ENCODE results near the gene CDK12. TPM values are rescaled to one million over a fixed set of nuclear protein-coding genes. Genes with fewer than 3 reads are reported as not detected.
A peak's percentile ranks its signal among the peaks of the same experiment; 100 is the strongest.
"Not testable (repeated sequence)": the region's sequence is repeated elsewhere in the genome, so short reads cannot be mapped to it uniquely, and the experiment has no call there.

The CDK12 gene
- total RNA-seq, 1 experiment from 2014 or later: 40.7 TPM

DNA sequence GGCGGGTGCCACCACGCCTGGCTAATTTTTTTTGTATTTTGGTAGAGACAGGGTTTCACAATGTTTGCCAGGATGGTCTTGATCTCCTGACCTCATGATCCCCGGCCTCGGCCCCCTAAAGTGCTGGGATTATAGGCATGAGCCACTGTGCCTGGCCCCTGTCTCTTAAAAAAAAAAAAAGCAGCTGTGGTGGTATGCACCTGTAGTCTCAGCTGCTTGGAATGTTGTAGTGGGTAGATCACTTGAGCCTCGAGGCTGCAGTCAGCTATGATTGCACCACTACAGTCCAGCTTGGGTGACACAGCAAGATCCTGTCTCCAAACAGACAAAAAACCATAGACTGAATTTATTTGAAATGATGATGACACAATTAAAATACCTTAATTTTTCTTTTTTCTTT lies 24.3 kb downstream of the CDK12 start:
- in situ Hi-C loops (cut with HindIII; ENCODE audit: low pct_unique_long_range_greater_than_20kb, low sequenced_read_pairs): no loop called here
- DNase-seq (ENCODE audit: low read depth, low spot score): no peak

DNA sequence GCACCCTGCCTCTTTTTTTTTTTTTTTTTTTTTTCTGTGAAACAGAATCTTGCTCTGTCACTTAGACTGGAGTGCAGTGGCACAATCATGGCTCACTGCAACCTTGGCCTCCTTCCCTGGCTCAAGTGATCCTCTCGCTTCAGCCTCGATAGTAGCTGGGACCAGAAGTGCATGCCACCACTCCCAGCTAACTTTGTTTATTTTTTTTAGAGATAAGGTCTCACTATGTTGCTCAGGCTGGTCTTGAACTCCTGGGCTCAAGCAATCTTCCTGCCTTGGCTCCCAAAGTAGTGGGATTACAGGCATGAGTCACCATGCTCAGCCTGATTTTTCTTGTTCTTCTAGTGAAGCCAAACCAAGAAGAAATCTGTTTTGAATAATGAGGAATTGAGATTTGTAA lies 25.0 kb downstream of the CDK12 start:
- in situ Hi-C loops (cut with HindIII; ENCODE audit: low pct_unique_long_range_greater_than_20kb, low sequenced_read_pairs): no loop called here
- no peak for DNase-seq (ENCODE audit: low read depth, low spot score)

DNA sequence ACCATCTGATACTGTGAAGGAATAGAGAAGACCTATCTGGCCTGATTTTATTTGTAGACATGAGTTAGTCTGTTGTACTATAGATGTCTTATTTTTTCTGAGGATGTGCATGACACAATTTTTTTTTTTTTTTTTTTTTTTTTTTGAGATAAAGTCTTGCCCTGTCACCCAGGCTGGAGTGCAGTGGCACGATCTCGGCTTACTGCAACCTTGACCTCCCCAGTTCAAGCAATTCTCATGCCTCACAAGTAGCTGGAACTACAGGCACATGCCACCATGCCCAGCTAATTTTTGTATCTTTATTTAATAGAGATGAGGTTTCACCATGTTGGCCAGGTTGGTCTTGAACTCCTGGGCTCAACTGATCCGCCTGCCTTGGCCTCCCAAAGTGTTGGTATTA lies 26.2 kb downstream of the CDK12 start:
- DNase-seq (ENCODE audit: low read depth, low spot score); in situ Hi-C loops (cut with HindIII; ENCODE audit: low pct_unique_long_range_greater_than_20kb, low sequenced_read_pairs): not testable (repeated sequence)

DNA sequence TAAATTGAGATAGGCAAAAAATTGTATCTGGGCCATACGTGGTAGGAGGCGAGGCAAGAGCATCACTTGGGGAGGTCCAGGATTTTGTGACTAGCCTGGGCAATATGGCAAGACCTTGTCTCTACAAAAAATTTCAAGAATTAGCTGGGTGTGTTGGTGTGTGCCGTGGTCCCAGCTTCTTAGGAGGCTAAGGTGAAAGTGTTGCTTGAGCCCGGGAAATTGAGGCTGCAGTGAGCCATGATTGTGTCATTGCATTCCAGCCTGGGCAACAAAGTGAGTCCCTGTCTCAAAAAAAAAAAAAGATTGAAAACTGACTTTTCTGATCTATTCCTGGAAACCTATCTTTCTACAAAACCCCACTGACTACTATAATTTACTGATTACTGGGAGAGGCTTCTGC lies 26.7 kb downstream of the CDK12 start:
- no peak for DNase-seq (ENCODE audit: low read depth, low spot score)
- in situ Hi-C loops (cut with HindIII; ENCODE audit: low pct_unique_long_range_greater_than_20kb, low sequenced_read_pairs): no loop called here

DNA sequence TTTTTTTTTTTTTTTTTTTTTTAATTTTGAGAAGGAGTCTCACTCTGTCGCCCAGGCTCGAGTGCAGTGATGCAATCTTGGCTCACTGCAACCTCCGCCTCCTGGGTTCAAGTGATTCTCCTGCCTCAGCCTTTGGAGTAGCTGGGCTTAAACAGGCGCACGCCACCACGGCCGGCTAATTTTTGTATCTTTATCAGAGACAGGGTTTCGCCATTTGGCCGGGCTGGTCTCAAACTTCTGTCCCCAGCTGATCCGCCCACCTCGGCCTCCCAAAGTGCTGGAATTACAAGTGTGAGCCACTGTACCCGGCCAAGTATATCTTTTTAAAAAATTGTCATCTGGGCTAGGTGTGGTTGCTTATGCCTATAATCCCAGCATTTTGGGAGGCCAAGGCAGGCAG lies 35.6 kb downstream of the CDK12 start:
- DNase-seq (ENCODE audit: low read depth, low spot score); in situ Hi-C loops (cut with HindIII; ENCODE audit: low pct_unique_long_range_greater_than_20kb, low sequenced_read_pairs): not testable (repeated sequence)

DNA sequence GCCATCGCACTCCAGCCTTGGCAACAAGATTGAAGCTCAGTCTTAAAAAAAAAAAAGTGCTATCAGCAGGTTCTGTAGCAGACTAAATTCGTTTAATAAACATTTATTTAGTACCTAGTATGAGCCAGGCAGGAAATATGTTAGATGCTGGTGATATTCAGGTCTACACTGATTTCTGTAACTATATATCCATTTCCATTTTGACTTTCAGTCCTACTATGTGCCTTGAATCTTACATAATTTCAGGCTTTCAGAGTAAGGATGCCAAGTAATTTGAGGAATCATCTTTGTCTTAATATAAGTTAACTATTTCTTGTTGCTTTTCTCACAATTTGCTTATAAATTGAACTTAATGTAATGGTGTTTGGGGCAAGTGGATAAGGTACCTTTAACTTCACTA lies 46.2 kb downstream of the CDK12 start:
- in situ Hi-C loops (cut with HindIII; ENCODE audit: low pct_unique_long_range_greater_than_20kb, low sequenced_read_pairs): no loop called here
- no peak for DNase-seq (ENCODE audit: low read depth, low spot score)

DNA sequence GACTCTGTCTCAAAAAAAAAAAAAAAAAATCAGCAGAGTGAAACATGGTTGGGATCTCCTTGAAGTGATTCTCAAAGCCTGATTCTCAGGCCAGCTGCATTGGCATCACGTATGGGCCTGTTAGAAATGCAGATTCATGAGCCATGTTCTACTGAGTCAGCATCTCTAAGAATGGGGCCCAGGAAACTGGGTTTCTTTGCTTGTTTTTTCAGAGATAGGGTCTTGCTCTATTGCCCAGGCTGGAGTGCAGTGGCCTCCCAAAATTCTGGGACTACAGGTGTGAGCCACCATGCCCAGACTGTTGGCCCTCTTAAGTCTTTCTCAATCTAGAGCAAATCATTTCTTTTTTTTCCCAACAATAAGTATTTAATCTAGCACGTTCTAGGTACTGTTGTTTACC lies 47.7 kb downstream of the CDK12 start:
- in situ Hi-C loops (cut with HindIII; ENCODE audit: low pct_unique_long_range_greater_than_20kb, low sequenced_read_pairs): no loop called here

DNA sequence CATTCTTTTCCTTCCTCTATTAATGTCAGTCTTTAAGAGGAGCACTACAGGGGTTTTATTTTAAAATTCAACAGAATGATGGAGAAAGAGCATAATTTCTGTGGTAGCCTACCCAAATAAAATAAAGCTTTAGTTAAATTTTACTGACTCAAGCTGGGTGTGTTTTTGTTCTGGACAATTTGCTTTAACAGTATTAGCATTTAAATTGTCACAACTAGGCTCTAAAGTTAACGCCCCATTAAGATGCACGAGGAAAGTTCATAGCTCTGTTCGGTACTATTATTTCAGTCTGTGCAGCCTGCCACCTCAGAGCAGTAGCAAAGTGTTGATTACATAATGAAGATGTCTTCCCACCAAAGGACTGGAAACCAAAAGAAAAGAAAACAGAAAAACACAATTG lies 52.0 kb downstream of the CDK12 start:
- in situ Hi-C loops (cut with HindIII; ENCODE audit: low pct_unique_long_range_greater_than_20kb, low sequenced_read_pairs): no loop called here
- no peak for DNase-seq (ENCODE audit: low read depth, low spot score)

More for the DNA sequence above, 47.7 kb downstream of the CDK12 start:
- DNase-seq (ENCODE audit: low read depth, low spot score): no peak

DNA sequence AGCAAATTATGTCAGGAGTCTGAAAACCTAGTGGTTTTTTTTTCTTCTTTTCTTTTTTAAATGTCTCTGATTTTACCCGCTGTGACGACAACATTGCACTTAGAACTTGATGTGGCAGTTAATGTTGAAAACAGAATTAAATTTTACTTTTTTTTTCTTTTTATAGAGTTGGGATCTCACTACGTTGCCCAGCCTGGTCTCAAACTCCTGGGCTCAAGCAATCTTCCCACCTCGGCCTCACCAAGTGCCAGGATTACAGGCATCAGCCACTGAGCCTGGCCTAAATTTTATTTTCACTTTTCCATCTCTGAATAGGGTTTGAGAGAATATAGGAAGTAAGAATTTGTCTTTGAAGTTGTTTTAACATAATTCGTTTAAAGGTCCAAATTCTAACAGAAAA lies 52.6 kb downstream of the CDK12 start:
- in situ Hi-C loops (cut with HindIII; ENCODE audit: low pct_unique_long_range_greater_than_20kb, low sequenced_read_pairs): no loop called here
- no peak for DNase-seq (ENCODE audit: low read depth, low spot score)

DNA sequence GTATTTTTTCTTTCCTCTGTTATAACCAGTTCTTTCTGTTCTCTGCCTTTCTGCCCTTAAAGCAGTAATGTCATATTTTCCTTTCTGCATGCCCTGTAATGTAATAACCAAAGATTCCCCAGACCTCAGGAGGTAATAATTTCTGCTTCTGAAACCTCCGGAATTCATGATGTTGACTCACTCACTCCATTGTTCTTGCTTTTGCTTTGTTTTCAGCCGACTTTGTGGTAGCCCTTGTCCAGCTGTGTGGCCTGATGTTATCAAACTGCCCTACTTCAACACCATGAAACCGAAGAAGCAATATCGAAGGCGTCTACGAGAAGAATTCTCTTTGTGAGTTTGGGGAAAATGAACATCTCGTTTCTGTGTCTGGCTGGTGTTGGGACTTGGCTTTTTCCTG lies 55.9 kb downstream of the CDK12 start:
- no peak for DNase-seq (ENCODE audit: low read depth, low spot score)
- in situ Hi-C loops (cut with HindIII; ENCODE audit: low pct_unique_long_range_greater_than_20kb, low sequenced_read_pairs): no loop called here

DNA sequence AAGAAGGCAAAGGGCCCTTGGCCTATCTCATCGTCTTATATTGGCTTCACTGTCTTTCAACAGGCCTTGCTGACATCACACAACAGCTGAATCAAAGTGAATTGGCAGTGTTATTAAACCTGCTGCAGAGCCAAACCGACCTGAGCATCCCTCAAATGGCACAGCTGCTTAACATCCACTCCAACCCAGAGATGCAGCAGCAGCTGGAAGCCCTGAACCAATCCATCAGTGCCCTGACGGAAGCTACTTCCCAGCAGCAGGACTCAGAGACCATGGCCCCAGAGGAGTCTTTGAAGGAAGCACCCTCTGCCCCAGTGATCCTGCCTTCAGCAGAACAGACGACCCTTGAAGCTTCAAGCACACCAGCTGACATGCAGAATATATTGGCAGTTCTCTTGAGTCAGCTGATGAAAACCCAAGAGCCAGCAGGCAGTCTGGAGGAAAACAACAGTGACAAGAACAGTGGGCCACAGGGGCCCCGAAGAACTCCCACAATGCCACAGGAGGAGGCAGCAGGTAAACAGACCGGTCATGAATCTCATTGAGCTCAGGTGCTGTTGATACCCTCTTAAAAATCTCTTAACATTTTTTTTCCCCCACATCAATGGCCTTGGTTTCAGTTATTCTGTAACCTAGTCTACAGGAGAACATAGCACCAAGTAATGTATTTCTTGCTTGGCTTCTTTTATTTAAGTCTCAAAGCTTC lies 64.7 kb downstream of the CDK12 start:
- in situ Hi-C loops (cut with HindIII; ENCODE audit: low pct_unique_long_range_greater_than_20kb, low sequenced_read_pairs): no loop called here
- no peak for DNase-seq (ENCODE audit: low read depth, low spot score)

DNA sequence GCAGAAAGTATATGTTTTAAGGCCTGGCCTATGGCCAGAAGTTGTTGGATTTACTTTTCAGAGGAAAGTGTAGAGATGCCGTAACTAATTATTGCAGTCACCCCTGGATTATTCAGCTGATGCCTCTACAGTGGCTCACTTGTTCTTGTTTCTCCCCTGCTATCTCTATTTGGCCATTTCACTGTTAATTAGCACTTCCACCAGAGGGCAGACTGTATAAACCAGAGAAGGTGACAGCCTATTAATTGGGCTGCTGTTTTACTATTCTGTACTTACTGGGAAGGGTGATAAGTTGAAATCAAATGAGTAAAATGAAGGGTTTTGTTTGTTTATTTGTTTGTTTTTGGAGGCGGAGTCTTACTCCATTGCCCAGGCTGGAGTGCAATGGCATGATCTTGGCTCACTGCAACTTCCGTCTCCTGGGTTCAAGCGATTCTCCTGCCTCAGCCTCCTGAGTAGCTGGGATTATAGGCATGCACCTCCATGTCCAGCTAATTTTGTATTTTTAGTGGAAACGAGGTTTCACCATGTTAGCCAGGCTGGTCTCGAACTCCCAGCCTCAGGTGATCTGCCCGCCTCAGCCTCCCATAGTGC lies 66.0 kb downstream of the CDK12 start:
- DNase-seq (ENCODE audit: low read depth, low spot score): peak; percentile 56
- in situ Hi-C loops (cut with HindIII; ENCODE audit: low pct_unique_long_range_greater_than_20kb, low sequenced_read_pairs): no loop called here

DNA sequence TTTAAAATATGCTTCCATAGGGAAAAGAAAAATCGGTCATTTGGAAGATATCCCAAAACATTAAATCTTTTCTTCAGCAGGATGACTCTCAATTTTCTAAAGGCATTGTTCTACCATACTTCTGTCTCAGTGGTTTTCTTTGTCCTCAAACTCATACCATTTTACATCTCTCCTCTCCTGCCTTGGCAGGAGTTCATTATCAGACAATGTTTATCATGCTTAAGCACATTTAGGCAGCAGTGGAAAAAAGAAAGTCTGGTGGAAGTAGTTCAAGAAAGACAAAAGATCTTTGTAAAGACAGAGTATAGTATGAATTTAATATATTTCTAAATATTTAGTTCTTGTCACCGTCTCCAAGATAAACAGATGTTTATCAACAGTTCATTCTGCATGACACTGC lies 68.2 kb downstream of the CDK12 start:
- in situ Hi-C loops (cut with HindIII; ENCODE audit: low pct_unique_long_range_greater_than_20kb, low sequenced_read_pairs): no loop called here
- no peak for DNase-seq (ENCODE audit: low read depth, low spot score)

DNA sequence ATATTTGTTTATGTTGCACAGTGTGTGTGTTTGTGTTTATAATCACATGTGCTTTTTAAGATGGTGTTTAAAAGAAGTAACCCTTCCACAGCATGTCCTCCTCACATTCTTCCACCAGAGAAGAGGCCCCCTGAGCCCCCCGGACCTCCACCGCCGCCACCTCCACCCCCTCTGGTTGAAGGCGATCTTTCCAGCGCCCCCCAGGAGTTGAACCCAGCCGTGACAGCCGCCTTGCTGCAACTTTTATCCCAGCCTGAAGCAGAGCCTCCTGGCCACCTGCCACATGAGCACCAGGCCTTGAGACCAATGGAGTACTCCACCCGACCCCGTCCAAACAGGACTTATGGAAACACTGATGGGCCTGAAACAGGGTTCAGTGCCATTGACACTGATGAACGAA lies 69.2 kb downstream of the CDK12 start:
- in situ Hi-C loops (cut with HindIII; ENCODE audit: low pct_unique_long_range_greater_than_20kb, low sequenced_read_pairs): no loop called here
- no peak for DNase-seq (ENCODE audit: low read depth, low spot score)

DNA sequence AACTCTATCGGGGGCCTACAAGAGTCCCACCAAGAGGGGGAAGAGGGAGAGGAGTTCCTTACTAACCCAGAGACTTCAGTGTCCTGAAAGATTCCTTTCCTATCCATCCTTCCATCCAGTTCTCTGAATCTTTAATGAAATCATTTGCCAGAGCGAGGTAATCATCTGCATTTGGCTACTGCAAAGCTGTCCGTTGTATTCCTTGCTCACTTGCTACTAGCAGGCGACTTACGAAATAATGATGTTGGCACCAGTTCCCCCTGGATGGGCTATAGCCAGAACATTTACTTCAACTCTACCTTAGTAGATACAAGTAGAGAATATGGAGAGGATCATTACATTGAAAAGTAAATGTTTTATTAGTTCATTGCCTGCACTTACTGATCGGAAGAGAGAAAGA lies 70.0 kb downstream of the CDK12 start:
- no peak for DNase-seq (ENCODE audit: low read depth, low spot score)
- in situ Hi-C loops (cut with HindIII; ENCODE audit: low pct_unique_long_range_greater_than_20kb, low sequenced_read_pairs): no loop called here

DNA sequence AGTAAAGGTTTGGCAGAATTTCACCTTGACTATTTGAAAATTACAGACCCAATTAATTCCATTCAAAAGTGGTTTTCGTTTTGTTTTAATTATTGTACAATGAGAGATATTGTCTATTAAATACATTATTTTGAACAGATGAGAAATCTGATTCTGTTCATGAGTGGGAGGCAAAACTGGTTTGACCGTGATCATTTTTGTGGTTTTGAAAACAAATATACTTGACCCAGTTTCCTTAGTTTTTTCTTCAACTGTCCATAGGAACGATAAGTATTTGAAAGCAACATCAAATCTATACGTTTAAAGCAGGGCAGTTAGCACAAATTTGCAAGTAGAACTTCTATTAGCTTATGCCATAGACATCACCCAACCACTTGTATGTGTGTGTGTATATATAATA lies 72.6 kb downstream of the CDK12 start:
- DNase-seq (ENCODE audit: low read depth, low spot score): no peak
- in situ Hi-C loops (cut with HindIII; ENCODE audit: low pct_unique_long_range_greater_than_20kb, low sequenced_read_pairs): no loop called here

DNA sequence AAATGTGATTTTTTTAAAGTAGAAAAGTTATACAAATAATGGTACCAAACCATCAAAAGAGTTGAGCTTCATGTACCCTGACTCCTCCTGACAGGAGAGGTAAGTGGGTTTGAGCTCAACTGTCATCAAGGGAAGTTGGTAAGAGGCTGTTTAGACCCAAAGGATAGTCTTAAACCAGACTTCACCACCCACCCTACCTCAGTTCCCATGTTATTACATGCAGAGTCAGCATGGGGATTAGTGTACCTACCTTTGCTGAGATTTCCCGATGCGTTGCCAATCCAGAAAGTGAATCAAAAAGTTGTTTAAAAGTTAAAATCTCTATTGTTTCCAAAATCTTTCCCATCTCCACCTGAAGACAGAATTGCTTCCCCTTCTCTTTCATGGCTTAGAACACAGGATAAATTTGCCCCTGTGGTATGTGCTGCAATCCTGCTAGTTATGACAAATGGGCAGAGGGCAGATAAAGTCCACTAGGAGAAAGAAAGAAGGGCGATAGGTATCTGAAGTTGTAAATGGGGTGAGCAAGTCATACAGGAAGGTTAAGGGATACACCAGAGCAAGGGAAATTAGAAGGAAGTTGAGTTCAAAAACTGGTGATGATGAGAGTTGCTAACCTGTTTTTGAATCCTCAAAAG lies 73.6 kb downstream of the CDK12 start:
- in situ Hi-C loops (cut with HindIII; ENCODE audit: low pct_unique_long_range_greater_than_20kb, low sequenced_read_pairs): no loop called here
- DNase-seq (ENCODE audit: low read depth, low spot score): no peak

DNA sequence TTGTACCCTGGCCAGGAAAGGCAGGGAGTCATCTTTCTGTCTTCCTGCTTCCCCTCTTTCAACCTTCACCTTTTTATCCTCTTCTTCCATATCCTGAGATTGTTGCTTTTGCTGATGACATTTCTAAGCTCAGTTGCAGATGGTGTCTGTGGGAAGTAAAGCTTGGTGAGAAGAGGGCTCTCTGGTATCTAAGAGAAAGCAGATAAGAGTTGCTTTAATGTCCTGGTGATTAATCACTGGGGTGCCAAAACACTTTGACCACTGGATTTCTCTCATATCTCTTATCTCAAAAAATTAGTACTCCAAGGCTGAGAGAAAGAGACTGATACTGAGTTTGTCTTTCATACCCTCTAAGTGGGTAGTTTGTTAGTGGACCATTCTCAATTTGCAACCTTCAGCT lies 75.2 kb downstream of the CDK12 start:
- DNase-seq (ENCODE audit: low read depth, low spot score): no peak
- in situ Hi-C loops (cut with HindIII; ENCODE audit: low pct_unique_long_range_greater_than_20kb, low sequenced_read_pairs): no loop called here

DNA sequence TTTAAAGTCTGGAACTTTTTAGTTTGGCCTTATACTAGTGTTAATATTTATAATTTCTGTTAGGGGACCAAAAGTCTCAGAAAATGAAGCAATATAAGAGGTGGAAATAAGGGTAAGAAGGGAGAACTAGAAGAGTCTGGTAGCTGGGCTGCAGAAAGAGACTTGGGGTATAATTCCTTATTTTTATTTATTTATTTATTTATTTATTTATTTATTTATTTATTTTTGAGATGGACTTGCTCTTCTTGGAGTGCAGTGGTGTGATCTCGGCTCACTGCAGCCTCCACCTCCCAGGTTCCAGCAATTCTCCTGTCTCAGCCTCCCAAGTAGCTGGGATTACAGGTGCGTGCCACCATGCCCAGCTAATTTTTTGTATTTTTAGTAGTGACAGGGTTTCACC lies 76.1 kb downstream of the CDK12 start:
- in situ Hi-C loops (cut with HindIII; ENCODE audit: low pct_unique_long_range_greater_than_20kb, low sequenced_read_pairs); DNase-seq (ENCODE audit: low read depth, low spot score): not testable (repeated sequence)
